Measurements from ENCODE around the gene MAP3K7CL. TPM values are rescaled to one million over a fixed set of nuclear protein-coding genes. Genes with fewer than 3 reads are reported as not detected.

MAP3K7CL gene
- total RNA-seq, 1 experiment from 2014 or later, result 2.3 TPM

- Mint-ChIP-seq H3K36me3 (ENCODE audit: insufficient read depth, unreplicated experiment) (no peaks in the 10 kb centered on the region), H3K4me3 (ENCODE audit: low read depth, unreplicated experiment) (no peak overlapping the region), H3K27me3 (ENCODE audit: unreplicated experiment) (no peaks in the 10 kb centered on the region), H3K27ac (ENCODE audit: unreplicated experiment) (no peak overlapping the region), H3K9me3 (ENCODE audit: low read depth, unreplicated experiment) (no peaks in the 10 kb centered on the region), H3K4me1 (ENCODE audit: low read depth, unreplicated experiment) (no peaks in the 10 kb centered on the region)
- intact Hi-C loops (cut with micrococcal nuclease; ENCODE audit: unreplicated experiment), result no loop called here
- DNase-seq, result no peak
- TF ChIP-seq, protein P1, sequence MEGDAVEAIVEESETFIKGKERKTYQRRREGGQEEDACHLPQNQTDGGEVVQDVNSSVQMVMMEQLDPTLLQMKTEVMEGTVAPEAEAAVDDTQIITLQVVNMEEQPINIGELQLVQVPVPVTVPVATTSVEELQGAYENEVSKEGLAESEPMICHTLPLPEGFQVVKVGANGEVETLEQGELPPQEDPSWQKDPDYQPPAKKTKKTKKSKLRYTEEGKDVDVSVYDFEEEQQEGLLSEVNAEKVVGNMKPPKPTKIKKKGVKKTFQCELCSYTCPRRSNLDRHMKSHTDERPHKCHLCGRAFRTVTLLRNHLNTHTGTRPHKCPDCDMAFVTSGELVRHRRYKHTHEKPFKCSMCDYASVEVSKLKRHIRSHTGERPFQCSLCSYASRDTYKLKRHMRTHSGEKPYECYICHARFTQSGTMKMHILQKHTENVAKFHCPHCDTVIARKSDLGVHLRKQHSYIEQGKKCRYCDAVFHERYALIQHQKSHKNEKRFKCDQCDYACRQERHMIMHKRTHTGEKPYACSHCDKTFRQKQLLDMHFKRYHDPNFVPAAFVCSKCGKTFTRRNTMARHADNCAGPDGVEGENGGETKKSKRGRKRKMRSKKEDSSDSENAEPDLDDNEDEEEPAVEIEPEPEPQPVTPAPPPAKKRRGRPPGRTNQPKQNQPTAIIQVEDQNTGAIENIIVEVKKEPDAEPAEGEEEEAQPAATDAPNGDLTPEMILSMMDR (IDR thresholded peaks at IDR 0.05; ENCODE audit: unreplicated experiment), result no peak
- CTCF ChIA-PET, result interaction anchor here (1.3 kb wide), 1 partner anchor 261 kb away, joined by 3 read pairs; no protein-coding TSS in a partner anchor
- no TSS peak for BruUV-seq (replicated peaks)
These were observed 15.5 kb upstream of the MAP3K7CL start for GRCh38 chr21:29114765-29115500.

GRCh38 chr21:29115899-29116298 lies 14.5 kb upstream of the MAP3K7CL start:
- TF ChIP-seq, protein P1 (IDR thresholded peaks at IDR 0.05; ENCODE audit: unreplicated experiment), result no peak
- CTCF ChIA-PET, result interaction anchor here (1.3 kb wide), 1 partner anchor 261 kb away, joined by 3 read pairs; no protein-coding TSS in a partner anchor
- DNase-seq, result no peak
- BruUV-seq (replicated peaks), result no TSS peak
- Mint-ChIP-seq H3K27me3 (ENCODE audit: unreplicated experiment) (no peaks in the 10 kb centered on the region), H3K4me3 (ENCODE audit: low read depth, unreplicated experiment) (no peak overlapping the region), H3K4me1 (ENCODE audit: low read depth, unreplicated experiment) (no peaks in the 10 kb centered on the region), H3K27ac (ENCODE audit: unreplicated experiment) (no peak overlapping the region), H3K36me3 (ENCODE audit: insufficient read depth, unreplicated experiment) (no peaks in the 10 kb centered on the region), H3K9me3 (ENCODE audit: low read depth, unreplicated experiment) (no peaks in the 10 kb centered on the region)
- intact Hi-C loops (cut with micrococcal nuclease; ENCODE audit: unreplicated experiment), result no loop called here

DNA sequence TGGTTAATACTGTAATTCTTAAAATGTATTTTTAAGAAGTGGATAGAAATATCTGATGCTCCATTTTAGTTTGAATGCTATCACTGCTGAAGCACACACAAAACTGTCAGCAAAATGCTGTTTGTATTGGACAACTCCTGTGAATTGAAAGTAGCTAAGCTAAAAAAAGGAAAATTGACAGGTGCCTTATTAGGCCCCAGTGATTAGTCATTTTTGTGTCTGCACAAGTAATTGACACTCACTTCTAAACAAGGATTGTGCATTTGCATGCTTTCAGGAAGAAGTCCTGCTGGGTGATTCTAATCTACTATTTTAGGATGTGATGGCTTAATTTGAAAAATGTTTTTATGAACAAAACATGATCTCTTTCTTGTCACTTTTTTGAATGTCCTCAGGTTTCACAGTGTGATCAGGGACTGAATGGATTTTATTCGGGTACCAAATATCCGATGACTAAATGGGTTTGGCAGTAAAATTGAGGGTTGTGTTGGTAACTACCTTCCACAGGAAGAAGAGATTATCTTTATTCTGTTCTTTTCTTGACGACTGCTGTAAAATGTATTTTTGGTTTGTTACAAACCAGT lies 13.0 kb upstream of the MAP3K7CL start:
- DNase-seq, result no peak
- Mint-ChIP-seq H3K9me3 (ENCODE audit: low read depth, unreplicated experiment) (no peaks in the 10 kb centered on the region), H3K27ac (ENCODE audit: unreplicated experiment) (no peak overlapping the region), H3K4me3 (ENCODE audit: low read depth, unreplicated experiment) (no peak overlapping the region), H3K4me1 (ENCODE audit: low read depth, unreplicated experiment) (no peaks in the 10 kb centered on the region), H3K36me3 (ENCODE audit: insufficient read depth, unreplicated experiment) (no peaks in the 10 kb centered on the region), H3K27me3 (ENCODE audit: unreplicated experiment) (no peaks in the 10 kb centered on the region)
- no TSS peak for BruUV-seq (replicated peaks)
- TF ChIP-seq, protein P1 (IDR thresholded peaks at IDR 0.05; ENCODE audit: unreplicated experiment), result no peak
- intact Hi-C loops (cut with micrococcal nuclease; ENCODE audit: unreplicated experiment), result no loop called here
- CTCF ChIA-PET, result no interaction called here

DNA sequence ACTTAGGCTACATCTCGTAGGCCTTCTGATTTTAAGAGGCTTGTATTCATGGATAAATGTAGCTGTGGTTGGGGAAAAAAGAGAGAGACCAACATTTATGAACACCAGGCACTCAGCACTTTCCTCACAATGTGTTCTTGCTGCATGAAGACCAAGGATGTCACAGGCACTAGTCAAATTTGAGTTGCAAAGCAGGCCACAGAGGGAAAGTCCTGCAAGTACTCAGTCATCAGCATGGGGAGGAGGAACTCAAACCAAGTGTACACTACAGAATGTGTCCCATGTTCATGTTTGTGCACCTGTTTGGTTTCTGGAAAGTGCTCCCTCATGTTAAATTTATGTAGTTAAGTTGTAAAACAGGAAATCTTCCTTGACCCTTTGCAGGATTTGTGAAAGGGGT lies 8.7 kb upstream of the MAP3K7CL start:
- CTCF ChIA-PET, result no interaction called here
- intact Hi-C loops (cut with micrococcal nuclease; ENCODE audit: unreplicated experiment), result no loop called here
- DNase-seq, result no peak
- no TSS peak for BruUV-seq (replicated peaks)
- TF ChIP-seq, protein P1 (IDR thresholded peaks at IDR 0.05; ENCODE audit: unreplicated experiment), result no peak
- Mint-ChIP-seq H3K4me3 (ENCODE audit: low read depth, unreplicated experiment) (no peak overlapping the region), H3K4me1 (ENCODE audit: low read depth, unreplicated experiment) (no peaks in the 10 kb centered on the region), H3K27me3 (ENCODE audit: unreplicated experiment) (no peaks in the 10 kb centered on the region), H3K9me3 (ENCODE audit: low read depth, unreplicated experiment) (no peaks in the 10 kb centered on the region), H3K36me3 (ENCODE audit: insufficient read depth, unreplicated experiment) (no peaks in the 10 kb centered on the region), H3K27ac (ENCODE audit: unreplicated experiment) (no peak overlapping the region)

All from Calu3 (cell line).